Muscle of leg (tissue), 11 donors: Measurements from ENCODE around the gene DNAJC5. TPM values are rescaled to one million over a fixed set of nuclear protein-coding genes. Genes with fewer than 3 reads are reported as not detected.
"Not testable (repeated sequence)": the region's sequence is repeated elsewhere in the genome, so short reads cannot be mapped to it uniquely, and the experiment has no call there.

ENCODE experiments used
- DNase-seq: peaks from one replicate; pipeline ENCODE4 v3.0.0; 2013
- H3K27ac ChIP-seq: one replicate; pipeline ENCODE4 v1.5.1; 2013; ENCODE audit warnings: mild to moderate bottlenecking, low read length, control low read depth
- H3K27me3 ChIP-seq: one replicate; pipeline ENCODE4 v1.6.1; 2013; ENCODE audit warnings: low read length; ENCODE audit not compliant: control insufficient read depth, insufficient read depth
- H3K36me3 ChIP-seq: one replicate; pipeline ENCODE4 v1.6.1; 2013; ENCODE audit warnings: low read length; ENCODE audit not compliant: control insufficient read depth, insufficient read depth
- H3K4me1 ChIP-seq: one replicate; pipeline ENCODE4 v1.6.1; 2013; ENCODE audit warnings: low read length; ENCODE audit not compliant: control insufficient read depth, insufficient read depth
- H3K4me3 ChIP-seq: one replicate; pipeline ENCODE4 v1.5.1; 2013; ENCODE audit warnings: low read length, control low read depth
- H3K9me3 ChIP-seq: replicated peaks from 2 replicates; pipeline ENCODE4 v1.6.1; 2013; ENCODE audit warnings: low read depth, low read length; ENCODE audit not compliant: control insufficient read depth
- WGBS: methylation state at CpG from one replicate; pipeline ENCODE4 v1.1.5; 2013; ENCODE audit warnings: missing lambda C conversion rate; ENCODE audit not compliant: insufficient coverage; 5-methylcytosine and 5-hydroxymethylcytosine counted together
- polyA plus RNA-seq, 8 donors: library from polyadenylated mRNA; unstranded; fragments of 120-200 nt; gene quantifications; one replicate each; pipeline versions ENCODE4 v1.2.1 to v1.2.3, GENCODE V29; 2013; ENCODE audit warnings: inconsistent platforms in 1 of 8, low replicate concordance in 1 of 8; ENCODE audit not compliant: insufficient read length in 8 of 8, insufficient read depth in 1 of 8
- total RNA-seq: library from RNA; stranded (reverse); fragments of 120-200 nt; gene quantifications from one replicate; pipeline ENCODE4 v1.2.4, GENCODE V29; 2013

Gene DNAJC5
- total and polyA plus RNA-seq, 9 donors, result 26.8 to 37.9 (median 32.3) TPM

GRCh38 chr20:63955827-63956663, 61.1 kb downstream of the DNAJC5 start, which contains the start of gene UCKL1:
Gene UCKL1, minus strand, starts transcription at chr20:63956416. Its CDS starts 44 bp downstream, at chr20:63956372.
- Histone ChIP-seq H3K27me3 (no peaks in the 10 kb centered on the region), H3K4me3 (peak within 1 kb of the TSS; percentile 95), H3K9me3 (no peaks in the 10 kb centered on the region), H3K27ac (peak within 1 kb of the TSS; percentile 75), H3K36me3 (peaks cover 37% of the 10 kb centered on the region), H3K4me1 (peaks cover 52% of the 10 kb centered on the region)
- WGBS, result under 1% methylated on average over 82 of the region's 105 CpGs
- DNase-seq, result peak; percentile 97

- H3K4me3 ChIP-seq, result peak overlapping the region; percentile 56
- no peaks in the 10 kb centered on the region for H3K9me3 ChIP-seq
- H3K27me3 ChIP-seq, result no peaks in the 10 kb centered on the region
- 13% methylated on average over 1 of the region's 15 CpGs for WGBS
- peaks cover 43% of the 10 kb centered on the region for H3K36me3 ChIP-seq
- H3K4me1 ChIP-seq, result peaks cover 46% of the 10 kb centered on the region
- no peak for DNase-seq
- H3K27ac ChIP-seq, result peak overlapping the region; percentile 69
These were observed 61.7 kb downstream of the DNAJC5 start for GRCh38 chr20:63956664-63957003.

DNA sequence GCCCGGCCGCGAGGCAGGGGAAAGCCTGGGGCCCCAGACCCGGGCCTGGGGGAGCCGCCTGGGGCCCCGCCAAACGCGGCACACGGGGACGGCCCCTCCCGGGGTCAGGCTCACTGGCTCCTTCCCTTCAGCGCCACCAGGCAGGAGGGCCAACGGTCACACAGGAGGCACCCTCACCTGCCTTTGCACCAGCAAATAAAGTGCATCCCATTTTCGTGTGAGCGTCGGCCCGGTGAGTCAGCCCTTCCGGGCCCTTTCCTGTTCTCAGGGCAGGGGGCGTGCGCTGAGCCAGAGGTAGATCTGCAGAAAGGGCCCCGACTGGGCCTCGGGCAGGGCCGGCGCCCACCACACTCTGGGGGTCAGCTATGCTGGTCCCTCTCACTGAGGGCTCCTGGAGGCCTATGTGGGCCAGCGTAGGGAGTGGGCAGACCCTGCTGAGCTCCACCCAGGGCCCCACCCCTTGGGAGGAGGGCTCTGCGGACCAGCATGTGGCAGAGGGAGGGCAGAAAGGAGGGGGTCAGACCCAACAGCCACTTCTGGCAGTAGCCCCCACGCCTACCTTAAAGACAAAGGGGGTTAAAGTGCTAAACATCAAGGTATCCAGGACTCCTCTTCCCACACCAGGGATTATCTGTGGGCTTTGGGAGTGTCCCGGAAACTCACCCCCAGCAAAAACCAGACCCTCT, 62.2 kb downstream of the DNAJC5 start:
- peak overlapping the region; percentile 69 for H3K27ac ChIP-seq
- DNase-seq, result peak; percentile 79
- 4% methylated on average over 25 of the region's 28 CpGs for WGBS
- peak overlapping the region; percentile 56 for H3K4me3 ChIP-seq
- no peaks in the 10 kb centered on the region for H3K27me3 ChIP-seq
- peaks cover 44% of the 10 kb centered on the region for H3K36me3 ChIP-seq
- H3K9me3 ChIP-seq, result no peaks in the 10 kb centered on the region
- peaks cover 41% of the 10 kb centered on the region for H3K4me1 ChIP-seq

DNA sequence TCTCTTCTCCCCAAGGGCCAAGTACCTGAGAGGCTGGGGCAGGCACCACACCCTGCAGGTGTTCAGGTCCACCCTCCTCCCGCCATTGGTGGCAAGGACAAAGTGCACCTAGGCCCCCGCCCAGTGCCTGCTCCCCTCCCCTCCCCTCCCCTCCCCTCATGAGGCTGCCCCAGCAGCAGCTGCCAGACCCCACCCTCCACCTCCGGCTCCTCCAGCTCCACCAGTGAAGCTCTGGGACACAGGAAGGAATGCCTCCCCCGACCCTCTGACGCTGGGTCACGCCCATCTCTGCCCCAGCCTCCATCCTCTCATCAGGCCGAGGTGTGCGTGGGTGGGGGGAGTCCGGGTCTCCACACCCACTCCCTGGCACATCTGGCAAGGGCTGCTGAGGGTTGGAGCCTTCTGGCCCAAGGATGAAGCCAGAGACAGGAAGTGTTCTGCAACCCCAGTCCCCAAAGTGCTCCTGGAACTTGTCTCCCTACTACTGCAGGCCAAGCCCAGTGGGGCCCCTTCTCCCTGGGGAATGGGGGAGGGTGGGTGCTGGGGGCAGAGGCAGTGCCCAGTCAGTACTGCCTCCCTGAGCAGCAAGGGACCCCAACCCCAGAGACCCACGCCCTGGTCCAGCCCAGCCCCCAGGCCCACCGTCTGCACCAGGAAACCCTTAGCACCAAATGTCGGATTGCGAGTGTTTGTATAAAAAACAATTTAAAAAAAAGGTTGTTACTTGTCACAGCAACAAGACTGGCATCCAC, 62.9 kb downstream of the DNAJC5 start:
- Histone ChIP-seq H3K9me3 (no peaks in the 10 kb centered on the region), H3K27ac (peak overlapping the region; percentile 69), H3K4me3 (no peak overlapping the region), H3K36me3 (peaks cover 44% of the 10 kb centered on the region), H3K27me3 (no peaks in the 10 kb centered on the region), H3K4me1 (peaks cover 34% of the 10 kb centered on the region)
- DNase-seq, result peak; percentile 56
- no CpG with 5 or more reads among the region's 13 CpGs for WGBS

DNA sequence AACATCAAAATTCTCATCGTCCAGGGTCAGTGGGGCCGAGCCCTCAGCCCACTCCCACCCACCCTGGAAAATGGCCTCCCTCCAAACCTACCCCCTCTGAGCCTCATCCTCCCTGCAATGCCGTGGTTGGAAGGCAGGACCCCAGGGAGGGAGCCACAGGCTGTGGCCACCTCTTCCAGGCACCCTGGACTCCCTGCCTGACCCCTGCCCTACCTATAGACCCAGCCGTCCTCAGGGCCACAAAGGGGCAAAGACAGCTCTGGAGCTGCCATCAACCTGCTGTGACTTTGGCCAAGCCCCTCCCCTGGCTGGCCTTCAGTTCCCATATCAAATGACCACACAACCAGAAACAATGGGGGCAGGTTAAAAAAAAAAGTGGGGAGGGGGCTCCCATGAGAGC, 63.5 kb downstream of the DNAJC5 start:
- 50% methylated on average over 3 of the region's 4 CpGs for WGBS
- Histone ChIP-seq H3K27me3 (no peaks in the 10 kb centered on the region), H3K9me3 (no peaks in the 10 kb centered on the region), H3K4me3 (no peak overlapping the region), H3K27ac (no peak overlapping the region), H3K36me3 (peaks cover 49% of the 10 kb centered on the region), H3K4me1 (peaks cover 33% of the 10 kb centered on the region)
- no peak for DNase-seq

DNA sequence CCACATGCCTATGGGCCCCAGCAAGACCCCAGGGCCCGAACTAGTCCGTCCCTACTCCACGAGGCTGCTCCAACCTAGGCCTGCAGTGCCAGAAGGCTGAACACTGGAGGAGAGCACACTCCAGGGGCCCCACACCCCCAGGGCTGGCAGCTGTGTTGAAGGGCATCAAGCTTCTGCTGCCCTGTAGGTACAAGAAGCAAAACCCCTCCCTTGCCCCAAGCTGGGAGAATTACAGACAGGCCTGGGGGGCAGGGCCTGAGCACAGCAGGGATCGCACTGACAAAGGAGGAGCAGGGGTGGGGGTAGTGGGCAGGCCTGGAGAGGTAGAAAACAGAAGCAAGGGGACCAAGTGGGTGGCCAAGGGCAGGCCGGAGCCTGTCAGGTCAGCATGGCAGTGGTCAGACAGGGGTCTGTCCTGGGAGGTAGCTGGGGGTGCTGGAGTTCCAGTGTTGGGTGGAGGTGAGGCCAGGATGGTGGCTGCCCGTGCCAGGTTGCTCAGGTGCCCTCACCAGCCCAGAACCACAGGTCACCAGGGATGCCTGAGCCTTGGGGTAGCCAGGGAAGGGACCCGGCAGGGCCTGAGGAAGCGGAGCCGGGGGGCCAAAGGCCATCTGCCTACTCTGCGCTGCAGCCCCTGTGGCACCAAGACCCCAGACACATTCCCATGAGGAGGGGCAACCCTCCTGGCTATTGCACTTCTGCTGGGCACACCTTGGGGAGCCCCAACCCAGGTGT, 64.2 kb downstream of the DNAJC5 start:
- no peak for DNase-seq
- H3K4me1 ChIP-seq, result peaks cover 27% of the 10 kb centered on the region
- no peaks in the 10 kb centered on the region for H3K9me3 ChIP-seq
- no peak overlapping the region for H3K4me3 ChIP-seq
- no peak overlapping the region for H3K27ac ChIP-seq
- H3K27me3 ChIP-seq, result no peaks in the 10 kb centered on the region
- peaks cover 56% of the 10 kb centered on the region for H3K36me3 ChIP-seq
- 64% methylated on average over 7 of the region's 10 CpGs for WGBS

GRCh38 chr20:63959699-63960075, 64.8 kb downstream of the DNAJC5 start:
- H3K27me3 ChIP-seq, result no peaks in the 10 kb centered on the region
- H3K27ac ChIP-seq, result no peak overlapping the region
- H3K36me3 ChIP-seq, result peaks cover 56% of the 10 kb centered on the region
- 77% methylated on average over 7 of the region's 17 CpGs for WGBS
- peaks cover 22% of the 10 kb centered on the region for H3K4me1 ChIP-seq
- no peak overlapping the region for H3K4me3 ChIP-seq
- no peaks in the 10 kb centered on the region for H3K9me3 ChIP-seq
- DNase-seq, result no peak

GRCh38 chr20:63960654-63961621, 66.0 kb downstream of the DNAJC5 start:
- H3K9me3 ChIP-seq, DNase-seq, H3K4me3 ChIP-seq, H3K27ac ChIP-seq, H3K27me3 ChIP-seq: not testable (repeated sequence)
- WGBS, result 90% methylated on average over 14 of the region's 15 CpGs
- Histone ChIP-seq H3K36me3 (peaks cover 56% of the 10 kb centered on the region), H3K4me1 (peaks cover 15% of the 10 kb centered on the region)
